ENCODE measurements around the gene TRAPPC3L.

The TRAPPC3L gene

DNA sequence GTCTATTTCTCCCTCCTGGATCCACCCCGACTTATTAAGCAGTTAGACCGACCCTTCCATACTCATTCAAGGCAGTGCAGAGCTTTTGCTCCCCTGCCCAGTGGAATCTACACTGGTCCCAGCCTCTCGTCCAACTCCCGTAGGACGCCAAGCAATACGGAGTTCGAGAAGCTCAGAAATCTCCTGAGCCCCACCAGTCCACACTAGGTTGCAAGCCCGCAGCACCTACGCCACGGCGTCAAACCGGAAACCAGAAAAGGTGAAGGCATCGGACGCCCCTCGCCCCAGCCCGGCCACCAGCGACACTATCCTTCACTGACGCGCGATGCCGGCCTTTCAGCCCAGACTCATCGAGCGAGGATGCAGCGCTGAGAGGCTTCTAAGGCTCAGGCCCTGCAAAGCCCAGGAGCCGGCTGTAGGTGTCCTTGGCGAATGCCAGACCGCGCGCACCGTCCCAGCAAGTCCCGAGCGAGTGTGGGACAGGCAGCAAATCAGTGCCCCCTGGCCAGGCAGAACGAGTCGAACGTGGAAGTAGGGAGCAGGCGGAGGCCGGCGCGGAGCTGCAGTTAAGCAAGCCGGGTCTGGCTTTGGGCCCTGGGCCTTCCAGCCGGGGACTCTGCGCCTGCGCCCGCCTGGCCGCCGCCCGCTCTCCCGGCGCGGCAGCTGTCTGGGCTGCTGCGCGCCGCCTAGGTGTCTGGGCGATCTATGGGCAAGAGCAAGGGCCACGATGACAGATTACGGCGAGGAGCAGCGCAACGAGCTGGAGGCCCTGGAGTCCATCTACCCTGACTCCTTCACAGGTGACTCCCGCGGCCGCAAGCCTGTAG lies 25.6 kb upstream of the TRAPPC3L start, which contains the start of gene RWDD1:
Gene RWDD1, plus strand, starts transcription at position 649 of the 827 bp plus-strand sequence. Its CDS starts 79 bp downstream, at position 728.
- peak within 1 kb of the TSS; percentile 92 for H3K9ac ChIP-seq (ENCODE audit: low read length)
- peak within 1 kb of the TSS; percentile 97 for H3K4me3 ChIP-seq (ENCODE audit: low read length)
- no peaks in the 10 kb centered on the region for H3K9me3 ChIP-seq (replicated peaks; ENCODE audit: insufficient read depth, low read length)
- H3F3A ChIP-seq (ENCODE audit: insufficient read depth, low read length): peaks cover 8% of the 10 kb centered on the region
- no peaks in the 10 kb centered on the region for H4K20me1 ChIP-seq (ENCODE audit: insufficient read depth, low read length)
- peaks cover 56% of the 10 kb centered on the region for H3K79me2 ChIP-seq (ENCODE audit: low read length)
- peak within 1 kb of the TSS; percentile 80 for H3K4me2 ChIP-seq (ENCODE audit: low read depth, low read length)
- H3K4me1 ChIP-seq (ENCODE audit: low read length): peaks cover 13% of the 10 kb centered on the region
- peak within 1 kb of the TSS; percentile 86 for H3K27ac ChIP-seq (ENCODE audit: low read length)
- no peaks in the 10 kb centered on the region for H3K36me3 ChIP-seq (replicated peaks; ENCODE audit: insufficient read depth, low read length)
- no peaks in the 10 kb centered on the region for H3K9me2 ChIP-seq (replicated peaks; ENCODE audit: insufficient read depth, low read length)
- no peak for TF ChIP-seq EZH2 (optimal IDR thresholded peaks at IDR 0.05; ENCODE audit: low read depth, low read length)
- no peak; the same call in 1 of the 2 replicates for TF ChIP-seq CTCF (IDR thresholded peaks at IDR 0.05; ENCODE audit: low read length)
- TF ChIP-seq EZH2phosphoT487 (IDR thresholded peaks at IDR 0.05; ENCODE audit: low read length): no peak
- no peaks in the 10 kb centered on the region for H3K27me3 ChIP-seq (replicated peaks; ENCODE audit: insufficient read depth, low read length)
- peak within 1 kb of the TSS; percentile 89 for H2AFZ ChIP-seq (ENCODE audit: low read length)
- DNase-seq: peak; percentile 98

- Histone ChIP-seq H3K4me1 (ENCODE audit: low read length) (peaks cover 13% of the 10 kb centered on the region), H3F3A (ENCODE audit: insufficient read depth, low read length) (peaks cover 8% of the 10 kb centered on the region), H3K27ac (ENCODE audit: low read length) (no peak overlapping the region), H3K9me2 (replicated peaks; ENCODE audit: insufficient read depth, low read length) (no peaks in the 10 kb centered on the region), H4K20me1 (ENCODE audit: insufficient read depth, low read length) (no peaks in the 10 kb centered on the region), H2AFZ (ENCODE audit: low read length) (no peak overlapping the region), H3K27me3 (replicated peaks; ENCODE audit: insufficient read depth, low read length) (no peaks in the 10 kb centered on the region), H3K9me3 (replicated peaks; ENCODE audit: insufficient read depth, low read length) (no peaks in the 10 kb centered on the region), H3K9ac (ENCODE audit: low read length) (no peak overlapping the region), H3K36me3 (replicated peaks; ENCODE audit: insufficient read depth, low read length) (no peaks in the 10 kb centered on the region), H3K4me3 (ENCODE audit: low read length) (no peak overlapping the region), H3K79me2 (ENCODE audit: low read length) (peaks cover 37% of the 10 kb centered on the region), H3K4me2 (ENCODE audit: low read depth, low read length) (no peak overlapping the region)
- DNase-seq: no peak
- TF ChIP-seq EZH2phosphoT487 (IDR thresholded peaks at IDR 0.05; ENCODE audit: low read length): no peak
- no peak for TF ChIP-seq EZH2 (optimal IDR thresholded peaks at IDR 0.05; ENCODE audit: low read depth, low read length)
- no peak for TF ChIP-seq CTCF (IDR thresholded peaks at IDR 0.05; ENCODE audit: low read length)
Measured at GRCh38 chr6:116568821-116569755, 23.6 kb upstream of the TRAPPC3L start.

GRCh38 chr6:116568111-116568510 lies 22.6 kb upstream of the TRAPPC3L start:
- H3K4me2 ChIP-seq (ENCODE audit: low read depth, low read length): no peak overlapping the region
- no peaks in the 10 kb centered on the region for H3K27me3 ChIP-seq (replicated peaks; ENCODE audit: insufficient read depth, low read length)
- H4K20me1 ChIP-seq (ENCODE audit: insufficient read depth, low read length): no peaks in the 10 kb centered on the region
- peaks cover 27% of the 10 kb centered on the region for H3K79me2 ChIP-seq (ENCODE audit: low read length)
- no peaks in the 10 kb centered on the region for H3K9me2 ChIP-seq (replicated peaks; ENCODE audit: insufficient read depth, low read length)
- DNase-seq: no peak
- no peak overlapping the region for H3K9ac ChIP-seq (ENCODE audit: low read length)
- H3F3A ChIP-seq (ENCODE audit: insufficient read depth, low read length): peaks cover 8% of the 10 kb centered on the region
- peaks cover 12% of the 10 kb centered on the region for H3K4me1 ChIP-seq (ENCODE audit: low read length)
- TF ChIP-seq EZH2 (optimal IDR thresholded peaks at IDR 0.05; ENCODE audit: low read depth, low read length): no peak
- TF ChIP-seq EZH2phosphoT487 (IDR thresholded peaks at IDR 0.05; ENCODE audit: low read length): no peak
- no peak for TF ChIP-seq CTCF (IDR thresholded peaks at IDR 0.05; ENCODE audit: low read length)
- no peak overlapping the region for H3K27ac ChIP-seq (ENCODE audit: low read length)
- no peak overlapping the region for H2AFZ ChIP-seq (ENCODE audit: low read length)
- H3K4me3 ChIP-seq (ENCODE audit: low read length): no peak overlapping the region
- no peaks in the 10 kb centered on the region for H3K36me3 ChIP-seq (replicated peaks; ENCODE audit: insufficient read depth, low read length)
- no peaks in the 10 kb centered on the region for H3K9me3 ChIP-seq (replicated peaks; ENCODE audit: insufficient read depth, low read length)
